Endothelial cell of umbilical vein (primary cell): ENCODE results near the gene POLA1.
"Not testable (repeated sequence)": the region's sequence is repeated elsewhere in the genome, so short reads cannot be mapped to it uniquely, and the experiment has no call there.

Experiments
- CTCF ChIP-seq, 2 donors: IDR thresholded peaks; 1 replicate in 1 of 2; 2 replicates in 1 of 2; pipeline ENCODE4 v1.5.1; 2011; ENCODE audit warnings: low read length in 2 of 2, mild to moderate bottlenecking in 2 of 2, moderate library complexity in 2 of 2, control low read depth in 1 of 2, inconsistent platforms in 1 of 2, low read depth in 1 of 2; ENCODE audit not compliant: insufficient read depth in 1 of 2; ENCODE audit errors: extremely low read depth in 1 of 2
- EZH2 ChIP-seq: IDR thresholded peaks from 2 replicates; pipeline ENCODE4 v1.6.1; 2012; ENCODE audit warnings: borderline replicate concordance, low read depth, mild to moderate bottlenecking, moderate library complexity, low read length, inconsistent platforms; ENCODE audit not compliant: severe bottlenecking
- GATA2 ChIP-seq: IDR thresholded peaks from 2 replicates; pipeline ENCODE4 v1.7.0; 2011; ENCODE audit warnings: low read depth, mild to moderate bottlenecking, moderate library complexity, mixed read lengths, low read length; ENCODE audit not compliant: insufficient read length, insufficient read depth
- JUN ChIP-seq: IDR thresholded peaks from 2 replicates; pipeline ENCODE4 v1.6.1; 2011; ENCODE audit warnings: borderline replicate concordance, low read depth; ENCODE audit not compliant: insufficient read length, insufficient read depth
- MAX ChIP-seq: IDR thresholded peaks from 2 replicates; pipeline ENCODE4 v1.6.1; 2011; ENCODE audit not compliant: insufficient read depth, insufficient read length
- MYC ChIP-seq: IDR thresholded peaks from one replicate; pipeline ENCODE4 v1.6.1; 2011; ENCODE audit warnings: mild to moderate bottlenecking, low read depth, low read length
- POLR2A ChIP-seq: IDR thresholded peaks from 2 replicates; pipeline ENCODE4 v1.6.1; 2012; ENCODE audit warnings: low read depth, mild to moderate bottlenecking, control low read depth, low read length
- POLR2AphosphoS5 ChIP-seq: IDR thresholded peaks from 2 replicates; pipeline ENCODE4 v1.6.1; 2012; ENCODE audit warnings: low read depth, mild to moderate bottlenecking, control low read depth, low read length, moderate library complexity; ENCODE audit not compliant: insufficient read depth

DNA sequence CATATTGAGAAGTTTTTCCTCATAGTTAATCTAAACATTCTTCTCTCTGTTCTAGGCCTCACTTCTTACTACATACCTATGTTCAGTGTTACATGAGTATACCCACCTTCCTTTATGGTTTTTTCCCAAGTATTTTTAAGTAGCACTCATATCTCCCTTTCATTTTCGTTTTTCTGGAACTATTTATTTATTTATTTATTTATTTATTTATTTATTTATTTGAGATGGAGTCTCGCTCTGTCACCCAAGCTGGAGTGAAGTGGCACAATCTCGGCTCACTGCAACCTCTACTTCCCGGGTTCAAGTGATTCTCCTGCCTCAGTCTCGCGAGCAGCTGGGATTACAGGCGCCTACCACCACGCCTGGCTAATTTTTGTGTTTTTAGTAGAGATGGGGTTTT, 170.1 kb downstream of the POLA1 start:
- TF ChIP-seq CTCF (IDR thresholded peaks at IDR 0.05; ENCODE audit: extremely low read depth in 1 of 2, insufficient read depth in 1 of 2, low read depth in 1 of 2, low read length in 2 of 2); MYC; JUN; POLR2AphosphoS5; POLR2A; MAX; EZH2; GATA2: not testable (repeated sequence)
